Thoracic aorta (tissue), 2 donors: ENCODE measurements around the gene IVD. TPM values are rescaled to one million over a fixed set of nuclear protein-coding genes. Genes with fewer than 3 reads are reported as not detected.

Source experiments
- ATAC-seq: fragments of 150-250 bp; one replicate; pipeline ENCODE4 v1.8.0; 2017; ENCODE audit warnings: low read depth; ENCODE audit not compliant: insufficient number of reproducible peaks, low FRiP score
- DNase-seq: peaks from one replicate; pipeline ENCODE4 v3.0.0-alpha.2; 2020; ENCODE audit warnings: low spot score
- H3K27ac ChIP-seq, 2 donors: fragments of 200-600 bp; sonication (generic); 1 replicate in 1 of 2; 2 replicates in 1 of 2; pipeline ENCODE4 v1.5.1; 2016; ENCODE audit warnings: mild to moderate bottlenecking in 2 of 2, moderate library complexity in 2 of 2
- H3K27me3 ChIP-seq: fragments of 200-600 bp; sonication (generic); replicated peaks from 2 replicates; pipeline ENCODE4 v1.6.0; 2016; ENCODE audit warnings: mild to moderate bottlenecking; ENCODE audit not compliant: insufficient read depth
- H3K36me3 ChIP-seq: fragments of 200-600 bp; sonication (generic); one replicate; pipeline ENCODE4 v1.5.1; 2016
- H3K4me1 ChIP-seq, 2 donors: fragments of 200-600 bp; sonication (generic); 1 replicate in 1 of 2; 2 replicates in 1 of 2; pipeline versions ENCODE4 v1.5.1 to v1.6.0; 2016; ENCODE audit warnings: low read depth in 2 of 2, mild to moderate bottlenecking in 1 of 2; ENCODE audit not compliant: control insufficient read depth in 1 of 2
- H3K4me3 ChIP-seq: fragments of 200-600 bp; sonication (generic); 2 replicates; pipeline ENCODE4 v1.5.1; 2016; ENCODE audit warnings: mild to moderate bottlenecking
- H3K9me3 ChIP-seq: fragments of 200-600 bp; sonication (generic); 2 replicates; pipeline ENCODE4 v1.5.1; 2016
- CTCF ChIP-seq: fragments of 200-600 bp; sonication (generic); IDR thresholded peaks from one replicate; pipeline ENCODE4 v1.5.1; 2019; ENCODE audit warnings: antibody characterized with exemption
- total RNA-seq, 2 donors: library from RNA; depleted of rRNA; stranded (reverse); fragments of >200 nt; gene quantifications; one replicate each; pipeline versions ENCODE4 v1.1.0 to v1.2.3, GENCODE V29; 2016

IVD gene
- total RNA-seq, 2 donors from 2014 or later: 43.6 to 61.8 TPM

- no peak for ATAC-seq
- no peak for DNase-seq
- TF ChIP-seq CTCF: no peak
- no peaks in the 10 kb centered on the region for H3K9me3 ChIP-seq
- H3K36me3 ChIP-seq: peaks cover 21% of the 10 kb centered on the region
- H3K4me3 ChIP-seq: no peak overlapping the region
- no peak overlapping the region for H3K27ac ChIP-seq
- H3K4me1 ChIP-seq: peaks cover 12 to 21% of the 10 kb centered on the region in 2 donors
- no peaks in the 10 kb centered on the region for H3K27me3 ChIP-seq
Measured at GRCh38 chr15:40407330-40407990, 1.9 kb downstream of the IVD start.

- DNase-seq (no peak), ATAC-seq (no peak)
- TF ChIP-seq CTCF: no peak
- Histone ChIP-seq H3K4me3 (no peak overlapping the region), H3K9me3 (no peaks in the 10 kb centered on the region), H3K27me3 (no peaks in the 10 kb centered on the region), H3K27ac (no peak overlapping the region), H3K4me1 (peaks cover 12 to 21% of the 10 kb centered on the region in 2 donors), H3K36me3 (peaks cover 37% of the 10 kb centered on the region)
Measured at GRCh38 chr15:40409366-40409765, 3.8 kb downstream of the IVD start.

GRCh38 chr15:40410476-40410875 is 4.9 kb downstream of the IVD start:
- Histone ChIP-seq H3K27me3 (no peaks in the 10 kb centered on the region), H3K36me3 (peaks cover 45% of the 10 kb centered on the region), H3K9me3 (no peaks in the 10 kb centered on the region), H3K27ac (no peak overlapping the region), H3K4me1 (peaks cover 6 to 15% of the 10 kb centered on the region in 2 donors), H3K4me3 (no peak overlapping the region)
- TF ChIP-seq CTCF: no peak
- DNase-seq (no peak), ATAC-seq (no peak)

- ATAC-seq: no peak
- Histone ChIP-seq H3K27me3 (no peaks in the 10 kb centered on the region), H3K27ac (no peak overlapping the region), H3K4me1 (peaks cover 0 to 2% of the 10 kb centered on the region in 2 donors), H3K36me3 (peaks cover 45% of the 10 kb centered on the region), H3K4me3 (no peak overlapping the region), H3K9me3 (no peaks in the 10 kb centered on the region)
- no peak for DNase-seq
- TF ChIP-seq CTCF: no peak
Measured at GRCh38 chr15:40412095-40412759, 6.6 kb downstream of the IVD start.

GRCh38 chr15:40413036-40413435 is 7.4 kb downstream of the IVD start:
- H3K4me1 ChIP-seq: no peaks in the 10 kb centered on the region
- no peaks in the 10 kb centered on the region for H3K9me3 ChIP-seq
- H3K4me3 ChIP-seq: no peak overlapping the region
- no peak for TF ChIP-seq CTCF
- H3K27ac ChIP-seq: no peak overlapping the region
- no peak for ATAC-seq
- no peak for DNase-seq
- H3K27me3 ChIP-seq: no peaks in the 10 kb centered on the region
- H3K36me3 ChIP-seq: peaks cover 49% of the 10 kb centered on the region
